HG03025 (cell line): Measurements from ENCODE around the gene HACD2.
A peak's percentile ranks its signal among the peaks of the same experiment; 100 is the strongest.

Source experiments
- ATAC-seq: cut with Tn5 transposase; IDR thresholded peaks from one replicate; pipeline ENCODE4 v1.9.1; 2021; ENCODE audit warnings: mild to moderate bottlenecking, moderate library complexity; ENCODE audit not compliant: unreplicated experiment, low FRiP score

HACD2 gene, protein sequence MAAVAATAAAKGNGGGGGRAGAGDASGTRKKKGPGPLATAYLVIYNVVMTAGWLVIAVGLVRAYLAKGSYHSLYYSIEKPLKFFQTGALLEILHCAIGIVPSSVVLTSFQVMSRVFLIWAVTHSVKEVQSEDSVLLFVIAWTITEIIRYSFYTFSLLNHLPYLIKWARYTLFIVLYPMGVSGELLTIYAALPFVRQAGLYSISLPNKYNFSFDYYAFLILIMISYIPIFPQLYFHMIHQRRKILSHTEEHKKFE

DNA sequence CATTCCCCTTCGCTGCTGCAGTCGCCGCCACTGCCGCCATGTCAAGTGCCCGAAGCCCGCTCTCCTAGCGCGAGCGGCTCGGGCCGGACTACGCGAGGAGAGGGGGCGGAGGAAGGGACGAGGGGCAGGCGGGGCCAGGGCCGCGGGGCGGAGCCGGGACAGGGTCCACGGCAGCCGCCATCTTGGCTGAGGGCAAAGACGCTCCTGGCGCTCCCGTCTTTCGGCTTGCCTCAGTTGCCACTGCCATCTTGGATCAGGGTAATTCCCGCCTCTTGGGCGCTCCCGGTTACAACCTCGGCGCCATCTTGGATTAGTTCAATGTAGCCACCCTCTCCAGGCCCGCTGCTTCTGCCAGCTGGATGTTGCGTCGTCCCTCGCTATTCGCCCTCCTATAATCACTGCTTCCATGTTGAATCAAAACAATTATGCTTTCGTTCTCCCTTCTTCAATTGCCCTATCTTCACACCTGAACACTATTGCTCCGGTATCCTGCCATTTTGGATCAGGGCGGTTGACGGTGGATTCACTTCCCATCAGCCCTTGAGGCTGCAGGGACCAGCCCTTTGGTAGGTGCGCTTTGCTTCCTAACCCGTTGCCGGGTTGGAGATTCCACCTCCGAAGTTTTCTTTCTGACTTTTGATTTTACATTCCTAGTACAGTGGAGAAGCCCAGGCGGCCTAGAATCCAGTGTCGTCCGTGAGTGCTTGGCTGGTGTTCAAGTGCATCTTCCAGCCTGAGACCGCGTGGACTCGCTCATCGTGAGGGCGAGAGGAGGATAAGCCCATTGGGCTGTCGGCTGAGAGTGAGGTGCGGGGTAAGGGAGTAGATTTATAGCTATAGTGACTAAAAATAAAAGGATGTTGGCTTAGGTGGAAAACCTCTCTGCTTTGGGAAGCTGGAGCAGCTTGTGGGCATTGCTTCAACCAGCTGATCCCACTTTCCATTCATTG is at the start of gene HACD2:
HACD2 (minus strand) TSS at position 66 of the 950 bp plus-strand sequence; CDS start at position 40, 26 bp downstream.
- ATAC-seq: peak; percentile 92

- ATAC-seq: no peak
These were observed 49.5 kb upstream of the HACD2 start for GRCh38 chr3:123634149-123635051.

DNA sequence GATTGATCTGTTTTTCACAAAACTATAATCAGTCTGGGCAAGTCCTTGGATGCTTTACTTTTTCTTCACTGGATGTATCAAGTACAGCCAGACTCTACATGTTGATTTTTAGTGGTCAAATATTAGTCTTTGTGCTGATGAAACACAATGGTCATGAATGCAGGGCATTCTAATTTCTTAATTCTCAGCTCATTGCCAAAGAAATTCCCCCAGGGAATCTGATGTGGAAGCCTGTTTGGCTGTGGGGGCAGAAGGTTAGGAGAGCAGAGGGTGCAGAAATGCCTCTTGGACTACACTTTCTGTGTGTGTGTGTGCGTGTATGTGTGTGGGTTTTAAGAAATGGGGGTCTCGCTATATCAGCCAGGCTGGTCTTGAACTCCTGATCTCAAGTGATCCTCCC is 48.7 kb upstream of the HACD2 start:
- ATAC-seq: no peak

DNA sequence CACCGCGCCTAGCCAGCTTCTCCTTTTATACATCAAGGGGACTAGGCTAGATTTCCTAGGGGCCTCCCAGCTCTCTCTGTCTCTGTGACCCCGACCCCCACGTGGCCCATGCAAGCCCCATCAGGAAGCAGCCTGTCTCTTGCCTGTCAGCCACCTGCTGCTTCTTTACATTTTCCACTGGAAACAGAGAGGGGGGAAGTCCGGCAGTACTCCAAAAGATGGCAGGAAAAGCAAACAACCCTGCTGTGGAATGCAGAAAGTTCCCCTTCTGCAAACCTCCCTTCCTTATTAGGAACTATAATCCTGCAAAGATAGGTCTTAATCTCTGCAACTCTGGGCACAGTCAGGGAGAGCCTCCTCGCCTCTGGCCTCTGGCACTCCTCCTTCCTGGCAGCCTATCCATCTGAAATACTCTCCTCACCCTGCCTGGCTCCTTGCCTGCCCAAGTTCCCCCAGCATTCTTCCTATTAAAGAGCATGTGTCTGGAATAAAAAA is 47.4 kb upstream of the HACD2 start:
- no peak for ATAC-seq

DNA sequence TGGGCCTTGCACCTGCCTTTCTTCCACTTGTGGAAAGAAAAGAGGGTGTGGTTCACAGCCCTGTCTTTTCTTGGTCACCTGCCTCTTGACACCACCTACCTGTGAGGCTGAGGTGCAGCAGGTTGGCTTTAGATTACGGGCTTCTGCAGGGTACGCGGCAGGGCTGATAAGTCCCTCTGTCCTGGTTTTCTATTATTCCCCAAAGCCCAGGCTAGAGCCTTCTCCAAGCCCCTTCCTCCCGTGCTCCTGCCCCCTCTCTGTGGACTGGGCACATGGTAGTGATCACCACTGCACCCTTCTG is 44.8 kb upstream of the HACD2 start:
- ATAC-seq: no peak

GRCh38 chr3:123628996-123629746 is 44.3 kb upstream of the HACD2 start:
- ATAC-seq: no peak

GRCh38 chr3:123627673-123628670 is 43.1 kb upstream of the HACD2 start:
- ATAC-seq: no peak

GRCh38 chr3:123626881-123627280 is 42.0 kb upstream of the HACD2 start:
- no peak for ATAC-seq

GRCh38 chr3:123624302-123624701 is 39.4 kb upstream of the HACD2 start:
- ATAC-seq: no peak

- ATAC-seq: no peak
These were observed 38.6 kb upstream of the HACD2 start for GRCh38 chr3:123623346-123623880.

- no peak for ATAC-seq
These were observed 37.9 kb upstream of the HACD2 start for GRCh38 chr3:123622766-123623165.

DNA sequence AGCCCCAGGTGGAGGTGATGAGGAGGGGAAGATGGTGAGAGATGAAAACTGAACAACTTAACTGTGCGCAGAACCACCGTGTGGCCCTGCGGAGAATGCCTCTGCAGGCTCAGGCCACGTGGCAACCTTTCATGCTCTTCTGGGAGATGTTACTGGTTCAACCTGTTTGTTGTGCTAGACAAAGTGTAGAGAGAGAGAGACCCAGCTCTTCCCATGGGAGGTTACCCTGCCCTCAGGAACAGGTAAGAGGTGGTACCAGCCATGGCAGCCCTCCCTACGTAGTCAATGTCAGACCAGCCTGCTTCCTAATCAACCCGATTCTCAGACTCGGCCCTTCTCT is 37.0 kb upstream of the HACD2 start:
- no peak for ATAC-seq

GRCh38 chr3:123621186-123621849 is 36.5 kb upstream of the HACD2 start:
- no peak for ATAC-seq

- no peak for ATAC-seq
These were observed 35.5 kb upstream of the HACD2 start for GRCh38 chr3:123620343-123620742.

- no peak for ATAC-seq
These were observed 34.1 kb upstream of the HACD2 start for GRCh38 chr3:123618768-123619484.

DNA sequence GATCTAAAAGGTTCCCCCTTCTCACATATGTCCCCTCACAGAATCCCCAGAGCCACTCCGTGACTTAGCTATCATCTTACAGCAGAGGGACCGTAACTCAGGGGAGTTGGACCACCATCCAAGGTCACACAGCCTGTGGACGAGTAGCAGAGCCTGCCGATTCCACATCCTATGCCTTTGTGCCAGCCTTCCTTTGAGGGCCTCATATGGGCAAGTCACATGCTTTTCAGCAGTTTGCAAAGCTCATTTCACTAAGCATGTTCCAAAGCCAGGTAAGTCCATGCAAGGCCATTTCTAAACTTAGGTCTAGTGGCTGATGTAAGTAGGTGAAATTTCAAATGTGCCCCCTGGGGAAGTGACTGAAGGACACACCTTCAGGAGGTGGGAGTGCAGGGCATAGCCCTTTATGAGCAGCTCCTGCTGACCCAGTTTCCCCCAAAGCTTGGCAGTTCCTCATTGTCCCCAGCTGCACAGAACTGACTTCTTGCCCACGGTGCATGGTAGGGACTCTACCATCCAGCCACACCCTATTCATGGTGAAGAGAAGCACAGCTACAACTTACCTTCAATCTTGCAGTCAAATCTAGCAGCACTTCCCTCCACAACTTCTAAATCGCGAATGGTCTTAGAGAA is 33.3 kb upstream of the HACD2 start:
- no peak for ATAC-seq

DNA sequence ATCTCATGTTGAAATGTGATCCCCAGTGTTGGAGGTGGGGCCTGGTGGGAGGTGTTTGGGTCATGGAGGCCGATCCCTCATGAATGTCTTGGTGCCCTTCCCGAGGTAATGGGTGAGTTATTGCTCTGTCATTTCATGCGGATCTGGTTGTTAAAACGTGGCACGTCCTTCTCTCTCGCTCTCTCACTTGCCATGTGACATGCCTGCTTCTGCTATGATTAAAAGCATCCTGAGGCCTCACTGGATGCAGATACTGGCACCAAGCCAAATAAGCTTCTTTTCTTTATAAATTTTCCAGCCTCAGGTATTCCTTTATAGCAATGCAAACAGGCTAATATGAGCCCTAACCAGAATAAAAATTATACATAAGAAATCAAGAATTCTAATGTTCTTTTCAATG is 31.7 kb upstream of the HACD2 start:
- ATAC-seq: no peak
